Cerebellar cortex (tissue), 1 donor: ENCODE measurements around the gene MAN2A2.

Experiments
- DNase-seq: peaks from one replicate; pipeline ENCODE4 v3.0.0-alpha.2; 2015; ENCODE audit warnings: low spot score

MAN2A2 gene

GRCh38 chr15:90942354-90943120, 39.4 kb downstream of the MAN2A2 start:
- no peak for DNase-seq

GRCh38 chr15:90945091-90945490, 42.0 kb downstream of the MAN2A2 start:
- no peak for DNase-seq

GRCh38 chr15:90946538-90946937, 43.4 kb downstream of the MAN2A2 start:
- DNase-seq = peak; percentile 90

GRCh38 chr15:90946941-90947576, 44.0 kb downstream of the MAN2A2 start:
- no peak for DNase-seq

- DNase-seq = no peak
Observed at GRCh38 chr15:90947577-90948357, 44.7 kb downstream of the MAN2A2 start.

- DNase-seq = no peak
Observed at GRCh38 chr15:90948506-90948905, 45.4 kb downstream of the MAN2A2 start.

GRCh38 chr15:90949979-90950675, 47.0 kb downstream of the MAN2A2 start:
- DNase-seq = no peak

- no peak for DNase-seq
Observed at GRCh38 chr15:90950676-90951075, 47.6 kb downstream of the MAN2A2 start.

- no peak for DNase-seq
Observed at GRCh38 chr15:90952901-90953677, 50.0 kb downstream of the MAN2A2 start.

GRCh38 chr15:90953947-90954711, 51.0 kb downstream of the MAN2A2 start:
- DNase-seq = no peak

GRCh38 chr15:90954712-90955623, 51.9 kb downstream of the MAN2A2 start, which contains the start of gene RCCD1:
Gene RCCD1 (plus strand): TSS chr15:90954884. CDS start chr15:90956735, 1,851 bp downstream.
- peak; percentile 88 for DNase-seq

GRCh38 chr15:90955624-90956273, 52.6 kb downstream of the MAN2A2 start:
- DNase-seq = no peak

- peak; percentile 68 for DNase-seq
Observed at GRCh38 chr15:90956274-90957030, 53.4 kb downstream of the MAN2A2 start.

- DNase-seq = peak; percentile 47
Observed at GRCh38 chr15:90957031-90957790, 54.1 kb downstream of the MAN2A2 start.

- peak; percentile 57 for DNase-seq
Observed at GRCh38 chr15:90957791-90958190, 54.7 kb downstream of the MAN2A2 start.

- DNase-seq = no peak
Observed at GRCh38 chr15:90959028-90959595, 56.0 kb downstream of the MAN2A2 start.

GRCh38 chr15:90959894-90960293, 56.8 kb downstream of the MAN2A2 start:
- peak; percentile 89 for DNase-seq
